GM19452 (cell line): ENCODE results near the gene IPO9.

Source experiments
- ATAC-seq: cut with Tn5 transposase; IDR thresholded peaks from one replicate; pipeline ENCODE4 v1.9.1; 2021; ENCODE audit not compliant: unreplicated experiment

Gene IPO9

GRCh38 chr1:201828820-201829774, at the start of gene IPO9:
IPO9 (plus strand) TSS chr1:201829157; CDS start chr1:201829210, 53 bp downstream.
- peak; percentile 87 for ATAC-seq

- no peak for ATAC-seq
Measured at GRCh38 chr1:201779351-201779880, 49.5 kb upstream of the IPO9 start.

GRCh38 chr1:201780952-201781351, 48.0 kb upstream of the IPO9 start:
- no peak for ATAC-seq

GRCh38 chr1:201781437-201781836, 47.5 kb upstream of the IPO9 start:
- no peak for ATAC-seq

GRCh38 chr1:201782353-201782752, 46.6 kb upstream of the IPO9 start:
- ATAC-seq = no peak

GRCh38 chr1:201783058-201783457, 45.9 kb upstream of the IPO9 start:
- ATAC-seq = no peak

GRCh38 chr1:201783572-201783971, 45.4 kb upstream of the IPO9 start:
- no peak for ATAC-seq

- ATAC-seq = no peak
Measured at GRCh38 chr1:201785291-201785690, 43.7 kb upstream of the IPO9 start.

- ATAC-seq = no peak
Measured at GRCh38 chr1:201786824-201787223, 42.1 kb upstream of the IPO9 start.

GRCh38 chr1:201788296-201788695, 40.7 kb upstream of the IPO9 start:
- no peak for ATAC-seq

GRCh38 chr1:201789245-201789644, 39.7 kb upstream of the IPO9 start:
- ATAC-seq = no peak

- no peak for ATAC-seq
Measured at GRCh38 chr1:201790261-201790660, 38.7 kb upstream of the IPO9 start.

- ATAC-seq = no peak
Measured at GRCh38 chr1:201791051-201791778, 37.7 kb upstream of the IPO9 start.

GRCh38 chr1:201791779-201792173, 37.2 kb upstream of the IPO9 start:
- ATAC-seq = no peak

- no peak for ATAC-seq
Measured at GRCh38 chr1:201792534-201793305, 36.2 kb upstream of the IPO9 start.

GRCh38 chr1:201793306-201793925, 35.5 kb upstream of the IPO9 start:
- no peak for ATAC-seq

GRCh38 chr1:201795066-201795465, 33.9 kb upstream of the IPO9 start:
- ATAC-seq = no peak

- no peak for ATAC-seq
Measured at GRCh38 chr1:201800246-201800645, 28.7 kb upstream of the IPO9 start.

GRCh38 chr1:201806801-201807200, 22.2 kb upstream of the IPO9 start:
- ATAC-seq = no peak

GRCh38 chr1:201807958-201808632, 20.9 kb upstream of the IPO9 start:
- ATAC-seq = no peak
